Right atrium auricular region (tissue), 2 donors: ENCODE data around the gene EXOC3. TPM values are rescaled to one million over a fixed set of nuclear protein-coding genes. Genes with fewer than 3 reads are reported as not detected.

Experiments
- DNase-seq: peaks from one replicate; pipeline ENCODE4 v3.0.0-alpha.2; 2019; ENCODE audit warnings: low spot score
- H3K27ac ChIP-seq, 2 donors: fragments of 200-600 bp; sonication (generic); 1 replicate in 1 of 2; 2 replicates in 1 of 2; pipeline ENCODE4 v1.5.1; 2016 to 2019
- H3K27me3 ChIP-seq, 2 donors: fragments of 200-600 bp; sonication (generic); one replicate each; pipeline versions ENCODE4 v1.5.1 to v1.6.0; 2017 to 2019
- H3K36me3 ChIP-seq: fragments of 200-600 bp; sonication (generic); one replicate; pipeline ENCODE4 v1.5.1; 2016
- H3K4me1 ChIP-seq, 2 donors: fragments of 200-600 bp; sonication (generic); one replicate each; pipeline versions ENCODE4 v1.5.1 to v1.6.0; 2017 to 2019
- H3K4me3 ChIP-seq, 2 donors: fragments of 200-600 bp; sonication (generic); 1 replicate in 1 of 2; 2 replicates in 1 of 2; pipeline ENCODE4 v1.5.1; 2017 to 2019; ENCODE audit warnings: mild to moderate bottlenecking in 1 of 2, moderate library complexity in 1 of 2
- H3K9me3 ChIP-seq, 2 donors: fragments of 200-600 bp; sonication (generic); one replicate each; pipeline ENCODE4 v1.5.1; 2019
- CTCF ChIP-seq, 2 donors: fragments of 200-600 bp; sonication (generic); IDR thresholded peaks; one replicate each; pipeline ENCODE4 v1.5.1; 2019; ENCODE audit warnings: antibody characterized with exemption in 2 of 2
- total RNA-seq, 2 donors: library from RNA; depleted of rRNA; stranded (reverse); fragments of >200 nt; gene quantifications; one replicate each; pipeline ENCODE4 v1.1.0, GENCODE V29; 2016

The EXOC3 gene
- total RNA-seq, 2 donors from 2014 or later, result 34.7 to 40.7 TPM

- Histone ChIP-seq H3K4me1 (peaks cover 0 to 8% of the 10 kb centered on the region in 2 donors), H3K4me3 (no peak overlapping the region), H3K9me3 (no peaks in the 10 kb centered on the region), H3K27ac (no peak overlapping the region), H3K36me3 (peaks cover 34% of the 10 kb centered on the region), H3K27me3 (no peaks in the 10 kb centered on the region)
- TF ChIP-seq CTCF (IDR thresholded peaks at IDR 0.05), result no peak
- DNase-seq, result no peak
Observed at GRCh38 chr5:468401-468800, 25.4 kb downstream of the EXOC3 start.

GRCh38 chr5:469752-470483 lies 26.9 kb downstream of the EXOC3 start:
- Histone ChIP-seq H3K27me3 (no peaks in the 10 kb centered on the region), H3K9me3 (no peaks in the 10 kb centered on the region), H3K27ac (no peak overlapping the region), H3K4me3 (no peak overlapping the region), H3K4me1 (peaks cover 0 to 19% of the 10 kb centered on the region in 2 donors), H3K36me3 (peaks cover 22% of the 10 kb centered on the region)
- no peak for TF ChIP-seq CTCF (IDR thresholded peaks at IDR 0.05)
- DNase-seq, result no peak

- H3K36me3 ChIP-seq, result peaks cover 9% of the 10 kb centered on the region
- peaks cover 0 to 25% of the 10 kb centered on the region in 2 donors for H3K4me1 ChIP-seq
- H3K27me3 ChIP-seq, result peaks cover 0 to 5% of the 10 kb centered on the region in 2 donors
- DNase-seq, result no peak
- no peak for TF ChIP-seq CTCF (IDR thresholded peaks at IDR 0.05)
- H3K27ac ChIP-seq, result no peak overlapping the region
- H3K4me3 ChIP-seq, result no peak overlapping the region
- no peaks in the 10 kb centered on the region for H3K9me3 ChIP-seq
Observed at GRCh38 chr5:470961-471749, 28.2 kb downstream of the EXOC3 start.

GRCh38 chr5:471750-472058 lies 28.7 kb downstream of the EXOC3 start:
- no peak for DNase-seq
- TF ChIP-seq CTCF (IDR thresholded peaks at IDR 0.05), result no peak
- Histone ChIP-seq H3K36me3 (peaks cover 4% of the 10 kb centered on the region), H3K27ac (peak overlapping the region in 1 of 2 donors; percentile 75), H3K4me1 (peaks cover 0 to 25% of the 10 kb centered on the region in 2 donors), H3K9me3 (no peaks in the 10 kb centered on the region), H3K4me3 (peak overlapping the region in 1 of 2 donors; percentile 76), H3K27me3 (peaks cover 0 to 9% of the 10 kb centered on the region in 2 donors)

GRCh38 chr5:472076-472655 lies 29.2 kb downstream of the EXOC3 start:
- Histone ChIP-seq H3K27ac (peak overlapping the region; percentile 75 to 86), H3K4me1 (peaks cover 0 to 25% of the 10 kb centered on the region in 2 donors), H3K36me3 (no peaks in the 10 kb centered on the region), H3K9me3 (no peaks in the 10 kb centered on the region), H3K4me3 (peak overlapping the region; percentile 59 to 76), H3K27me3 (peaks cover 0 to 13% of the 10 kb centered on the region in 2 donors)
- TF ChIP-seq CTCF (IDR thresholded peaks at IDR 0.05), result no peak
- DNase-seq, result no peak
